Gastrocnemius medialis (tissue), 4 donors: ENCODE measurements around the gene ACVR2A.

Experiments used
- CTCF ChIP-seq, 5 experiments: fragments of 450-650 bp in 3 of 5; fragments of 200-600 bp in 2 of 5; sonication (generic) in 2 of 5; IDR thresholded peaks in 4 of 5; conservative IDR thresholded peaks in 1 of 5; 1 replicate in 4 of 5; 2 replicates in 1 of 5; pipeline ENCODE4 v1.5.1; 2016 to 2019; ENCODE audit warnings: antibody characterized with exemption in 5 of 5, mild to moderate bottlenecking in 3 of 5, moderate library complexity in 3 of 5
- POLR2A ChIP-seq, 2 donors: fragments of 450-650 bp; IDR thresholded peaks; one replicate each; pipeline ENCODE4 v1.6.1; 2017; ENCODE audit warnings: antibody characterized with exemption in 2 of 2, mild to moderate bottlenecking in 2 of 2, moderate library complexity in 2 of 2

- TF ChIP-seq CTCF (IDR thresholded peaks at IDR 0.05 in 4 of 5, conservative IDR thresholded peaks at IDR 0.05 in 1 of 5) (no peak), POLR2A (IDR thresholded peaks at IDR 0.05) (no peak)
These were observed 72.3 kb downstream of the ACVR2A start for GRCh38 chr2:147917161-147917560.
